ENCODE data around the gene SEMA3D.

- TF ChIP-seq EP300 (IDR thresholded peaks at IDR 0.05) (no peak), CTCF (IDR thresholded peaks at IDR 0.05) (no peak)
These were observed 175.7 kb downstream of the SEMA3D start for GRCh38 chr7:85011127-85011526.

All from sigmoid colon (tissue), 4 donors.